GM12872 (cell line): ENCODE measurements around the gene VPS45.

Experiments
- CTCF ChIP-seq: IDR thresholded peaks from 3 replicates; pipeline ENCODE4 v1.5.1; 2011; ENCODE audit warnings: low read depth, mild to moderate bottlenecking, low read length, moderate library complexity; ENCODE audit not compliant: insufficient read depth

The VPS45 gene

GRCh38 chr1:150065184-150065871 is 2.2 kb upstream of the VPS45 start:
- TF ChIP-seq CTCF: no peak

- TF ChIP-seq CTCF: no peak
These were observed 1.2 kb upstream of the VPS45 start for GRCh38 chr1:150066328-150066727.

GRCh38 chr1:150066838-150067183 is 765 bp upstream of the VPS45 start:
- TF ChIP-seq CTCF: no peak

- TF ChIP-seq CTCF: no peak
These were observed 496 bp downstream of the VPS45 start for GRCh38 chr1:150068109-150068435.

- TF ChIP-seq CTCF: no peak
These were observed 2.3 kb downstream of the VPS45 start for GRCh38 chr1:150069923-150070322.

- 0 out of 3 replicates have a peak, but pooled peaks have one; percentile 28 for TF ChIP-seq CTCF
These were observed 5.4 kb downstream of the VPS45 start for GRCh38 chr1:150072959-150073358.

- TF ChIP-seq CTCF: no peak
These were observed 5.9 kb downstream of the VPS45 start for GRCh38 chr1:150073516-150073915.
